Activated effector memory CD4-positive, alpha-beta T cell treated with Interleukin-2 at 50 U/mL for 16 hours (primary cell): ENCODE measurements around the gene TPTE2.
"Not testable (repeated sequence)": the region's sequence is repeated elsewhere in the genome, so short reads cannot be mapped to it uniquely, and the experiment has no call there.

ENCODE experiments used
- DNase-seq: peaks from one replicate; pipeline ENCODE4 v3.0.0-alpha.2; 2020

The TPTE2 gene

DNA sequence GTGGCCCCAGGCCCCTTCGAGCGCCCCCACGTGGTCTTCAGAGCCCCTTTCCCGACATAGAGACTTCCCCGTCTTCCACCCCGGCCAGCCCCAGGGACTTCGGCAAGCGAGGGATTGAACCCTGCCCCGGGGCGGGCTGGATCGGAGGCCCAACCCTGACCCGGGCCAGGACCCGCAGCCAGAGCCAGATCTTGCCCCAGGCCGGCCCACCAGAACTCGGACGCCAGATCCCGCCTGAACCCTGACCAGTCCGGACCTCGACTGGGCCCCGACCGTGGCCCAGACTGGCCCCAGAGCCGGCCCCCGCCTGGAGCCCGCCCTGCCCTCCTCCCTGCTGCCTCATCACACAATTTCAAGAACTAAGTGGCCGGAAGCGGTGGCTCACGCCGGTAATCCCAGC lies 253 bp upstream of the TPTE2 start:
- DNase-seq = no peak

GRCh38 chr13:19560672-19561071 lies 660 bp downstream of the TPTE2 start:
- not testable (repeated sequence) for DNase-seq

- not testable (repeated sequence) for DNase-seq
Measured at GRCh38 chr13:19559739-19560138, 1.6 kb downstream of the TPTE2 start.

DNA sequence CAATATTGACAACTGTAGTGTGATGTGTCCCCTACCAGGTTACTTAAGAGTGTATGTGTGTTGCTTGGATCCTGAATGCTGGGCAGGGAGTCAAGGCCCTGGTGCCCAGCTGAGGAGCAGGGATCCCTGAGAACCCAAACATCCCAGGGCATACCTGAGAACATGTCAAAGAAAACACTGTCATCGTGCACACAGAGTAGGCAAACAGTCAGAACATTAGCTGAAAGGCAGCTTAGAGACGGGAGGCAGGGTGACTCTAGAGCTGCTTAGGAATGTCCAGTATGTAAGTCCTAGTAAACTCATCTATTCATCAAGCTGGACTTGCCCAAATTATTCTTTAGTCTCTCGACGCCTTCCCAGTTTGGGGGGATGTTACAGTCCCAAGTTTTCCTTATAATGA lies 4.0 kb downstream of the TPTE2 start:
- not testable (repeated sequence) for DNase-seq

GRCh38 chr13:19549245-19549644 lies 12.1 kb downstream of the TPTE2 start:
- not testable (repeated sequence) for DNase-seq

GRCh38 chr13:19525634-19526033 lies 35.7 kb downstream of the TPTE2 start:
- DNase-seq = not testable (repeated sequence)

GRCh38 chr13:19519049-19519448 lies 42.3 kb downstream of the TPTE2 start:
- DNase-seq = no peak

- not testable (repeated sequence) for DNase-seq
Measured at GRCh38 chr13:19507623-19508022, 53.7 kb downstream of the TPTE2 start.

DNA sequence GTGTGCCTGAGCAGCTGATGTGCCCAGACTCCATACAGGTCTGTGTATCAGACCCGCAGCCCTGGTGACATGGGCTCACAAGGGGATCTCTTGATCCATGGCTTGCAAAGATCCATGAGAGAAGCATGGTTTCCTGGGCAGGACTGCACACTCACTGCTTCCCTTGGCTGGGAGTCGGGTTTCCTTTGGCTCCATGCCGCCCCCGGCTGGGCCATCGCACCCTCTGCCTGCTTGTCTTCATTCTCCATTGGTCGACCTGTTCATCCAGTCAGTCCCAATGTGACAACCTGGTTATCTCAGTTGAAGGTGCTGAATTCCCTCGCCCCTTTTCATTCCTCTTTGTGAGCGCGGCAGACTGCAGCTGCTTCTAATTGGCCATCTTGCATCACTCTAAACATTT lies 101.2 kb downstream of the TPTE2 start:
- DNase-seq = not testable (repeated sequence)

DNA sequence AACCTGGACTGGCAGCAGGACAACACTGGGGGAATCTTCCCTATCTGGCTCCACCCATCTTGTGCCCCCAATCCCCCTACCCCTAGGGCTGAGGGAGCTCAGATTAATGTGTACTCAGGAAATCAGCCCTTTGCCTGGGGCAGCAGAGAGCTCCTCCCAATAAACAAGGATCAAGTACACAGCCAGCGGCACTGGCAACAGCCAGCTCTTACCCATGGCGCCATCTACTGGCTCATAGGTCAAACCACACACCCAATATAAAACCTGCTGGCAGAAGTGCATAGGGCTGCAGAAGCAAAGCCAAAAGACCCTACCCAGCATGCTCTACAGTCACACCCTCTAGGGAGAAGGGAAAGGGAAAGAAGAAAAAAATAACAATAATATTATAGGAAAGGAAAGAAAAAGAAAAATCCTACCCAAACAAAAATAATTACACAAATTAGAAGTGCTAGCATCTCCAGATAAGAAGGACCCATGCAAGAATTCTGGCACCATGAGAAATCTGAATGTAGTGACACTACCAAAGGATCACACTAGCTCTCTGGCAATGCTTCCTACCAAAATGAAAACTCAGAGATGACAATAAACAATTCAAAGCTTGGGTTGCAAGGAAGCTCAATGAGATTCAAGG lies 122.2 kb downstream of the TPTE2 start:
- not testable (repeated sequence) for DNase-seq

DNA sequence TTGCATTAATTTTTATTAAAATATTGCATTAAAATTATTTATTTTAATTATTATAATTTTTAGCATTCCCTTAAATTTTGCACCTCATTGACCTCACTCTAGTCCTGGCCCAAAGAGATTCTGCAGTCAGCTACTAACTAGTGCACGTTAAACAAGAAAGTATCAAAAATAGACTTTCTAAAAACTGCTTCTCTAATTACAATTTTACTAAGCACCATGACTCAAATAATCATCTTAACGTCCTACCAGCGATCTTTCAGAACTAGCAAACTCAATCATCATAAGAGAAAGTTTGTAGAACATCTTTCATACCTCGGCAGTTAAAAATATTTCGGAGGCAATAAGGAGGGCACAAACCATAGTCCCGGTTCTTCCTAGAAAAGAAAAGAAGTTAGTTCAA lies 123.6 kb downstream of the TPTE2 start:
- not testable (repeated sequence) for DNase-seq

DNA sequence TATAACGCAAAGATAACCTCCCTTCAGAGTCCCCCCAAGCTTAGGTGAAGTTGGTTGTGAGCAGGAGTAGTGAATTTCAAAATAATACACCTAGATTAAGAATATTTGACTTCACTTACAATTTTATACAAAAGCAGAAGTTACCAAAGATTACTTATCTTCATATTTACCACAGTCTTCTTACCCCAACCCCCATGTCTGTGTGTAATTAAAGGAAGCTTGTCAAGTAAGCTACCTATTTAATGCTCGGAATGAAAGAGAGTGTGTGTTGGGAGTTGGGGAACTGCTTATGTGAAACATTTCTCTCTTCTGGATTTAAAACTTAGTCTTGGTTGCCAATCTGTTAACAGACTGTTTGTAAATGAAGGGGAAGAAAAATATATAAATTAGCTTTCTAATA lies 139.1 kb downstream of the TPTE2 start:
- DNase-seq = not testable (repeated sequence)

GRCh38 chr13:19412494-19412893 lies 148.8 kb downstream of the TPTE2 start:
- DNase-seq = not testable (repeated sequence)

GRCh38 chr13:19382746-19383511 lies 178.4 kb downstream of the TPTE2 start:
- not testable (repeated sequence) for DNase-seq

- DNase-seq = no peak
Measured at GRCh38 chr13:19382111-19382510, 179.2 kb downstream of the TPTE2 start.
